Kidney (tissue), 14 donors: ENCODE data around the gene SLC36A1. TPM values are rescaled to one million over a fixed set of nuclear protein-coding genes. Genes with fewer than 3 reads are reported as not detected.

Experiments
- DNase-seq, 5 donors: peaks; one replicate each; pipeline ENCODE4 v3.0.0-alpha.2; 2013 to 2020
- FAIRE-seq: peaks from 2 replicates; lab custom pipeline; 2012; peaks lifted over from hg19 to GRCh38; lab: Jason Lieb, UNC
- H3K27ac ChIP-seq, 2 donors: one replicate each; pipeline ENCODE4 v1.7.0; 2013; ENCODE audit warnings: low read depth in 2 of 2, low read length in 2 of 2, inconsistent platforms in 1 of 2
- H3K27me3 ChIP-seq: one replicate; pipeline ENCODE4 v1.7.1; 2013; ENCODE audit warnings: low read length, inconsistent platforms; ENCODE audit not compliant: control insufficient read depth, insufficient read depth
- H3K36me3 ChIP-seq, 3 donors: one replicate each; pipeline versions ENCODE4 v1.7.0 to v1.7.1; 2013; ENCODE audit warnings: low read length in 3 of 3, control low read depth in 1 of 3, inconsistent platforms in 1 of 3; ENCODE audit not compliant: insufficient read depth in 3 of 3, control insufficient read depth in 2 of 3
- H3K4me1 ChIP-seq, 3 donors: one replicate each; pipeline versions ENCODE4 v1.7.0 to v1.7.1; 2013; ENCODE audit warnings: low read length in 3 of 3, inconsistent platforms in 1 of 3, low read depth in 1 of 3; ENCODE audit not compliant: control insufficient read depth in 2 of 3, insufficient read depth in 2 of 3
- H3K4me3 ChIP-seq, 3 donors: one replicate each; pipeline versions ENCODE4 v1.7.0 to v1.8.1; 2013; ENCODE audit warnings: low read length in 3 of 3, control low read depth in 1 of 3, inconsistent platforms in 1 of 3
- H3K9ac ChIP-seq, 3 donors: one replicate each; pipeline versions ENCODE4 v1.7.0 to v1.7.1; 2013; ENCODE audit warnings: low read length in 3 of 3, control low read depth in 1 of 3, inconsistent platforms in 1 of 3
- H3K9me3 ChIP-seq, 3 donors: one replicate each; pipeline versions ENCODE4 v1.7.0 to v1.7.1; 2013; ENCODE audit warnings: low read length in 3 of 3, control low read depth in 1 of 3, inconsistent platforms in 1 of 3; ENCODE audit not compliant: control insufficient read depth in 2 of 3, insufficient read depth in 1 of 3
- CTCF ChIP-seq: IDR thresholded peaks from 3 replicates; pipeline ENCODE4 v1.5.1; 2012; ENCODE audit warnings: mild to moderate bottlenecking, moderate library complexity, borderline replicate concordance; ENCODE audit not compliant: insufficient read depth; ENCODE audit errors: extremely low read depth
- intact Hi-C: fragments of 100-400 bp; cut with DNase I; formaldehyde crosslinking; loops from one replicate; pipeline ENCODE4 v1.11.1; 2022
- polyA plus RNA-seq: library from polyadenylated mRNA; stranded (reverse); fragments of 350-450 nt; fragmentation: Illumina TruSeq; extraction: RNeasy Lipid Tissue Mini Kit (QIAGEN cat#74804); gene quantifications from one replicate; pipeline ENCODE4 v1.2.3, GENCODE V29; 2014; ENCODE audit warnings: low read depth, low replicate concordance; ENCODE audit not compliant: insufficient read depth
- total RNA-seq: library from RNA; stranded (reverse); fragmentation: NEBNext Ultra II Directional; extraction: Animal tissue kit (Norgen Biotek cat#: 25700); gene quantifications from one replicate; pipeline ENCODE4 v1.2.1, GENCODE V29; 2021
- donor health status: control.
- donor health status: control.
- donor health status: control.
- donor health status: control.
- donor health status: control.
- donor health status: DM: yes; HTN: yes; CAD: no.
- donor health status: Normal renal cell carcinoma (clear cell type).

Gene SLC36A1
- total and polyA plus RNA-seq, 2 donors from 2014 or later = 4.1 to 11.0 TPM

DNA sequence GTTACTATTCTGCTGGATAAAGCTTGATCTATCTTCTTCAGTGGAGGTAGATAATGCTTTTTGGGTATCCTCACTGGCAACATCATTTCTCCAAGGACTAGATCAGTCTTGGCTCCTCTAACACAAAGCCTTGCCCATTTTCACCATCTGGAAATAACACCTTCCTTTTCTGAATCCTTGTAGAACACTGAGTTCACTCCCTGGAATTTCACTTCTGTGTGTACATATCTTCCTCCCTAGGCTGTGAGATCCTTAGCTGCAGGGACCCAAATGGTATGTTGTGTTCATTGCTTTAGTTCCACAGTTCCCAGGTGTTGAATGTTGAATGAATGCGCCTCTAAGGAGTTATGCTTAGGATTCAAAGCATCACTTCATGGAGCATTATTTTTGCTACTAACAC lies 16.7 kb upstream of the SLC36A1 start:
- no peaks in the 10 kb centered on the region for H3K27me3 ChIP-seq
- no peaks in the 10 kb centered on the region for H3K4me1 ChIP-seq
- H3K9me3 ChIP-seq = no peaks in the 10 kb centered on the region
- intact Hi-C loops = no loop called here
- DNase-seq (no peak), FAIRE-seq (no peak)
- TF ChIP-seq CTCF = no peak
- no peaks in the 10 kb centered on the region for H3K36me3 ChIP-seq
- H3K27ac ChIP-seq = no peak overlapping the region
- H3K4me3 ChIP-seq = no peak overlapping the region
- no peak overlapping the region for H3K9ac ChIP-seq

DNA sequence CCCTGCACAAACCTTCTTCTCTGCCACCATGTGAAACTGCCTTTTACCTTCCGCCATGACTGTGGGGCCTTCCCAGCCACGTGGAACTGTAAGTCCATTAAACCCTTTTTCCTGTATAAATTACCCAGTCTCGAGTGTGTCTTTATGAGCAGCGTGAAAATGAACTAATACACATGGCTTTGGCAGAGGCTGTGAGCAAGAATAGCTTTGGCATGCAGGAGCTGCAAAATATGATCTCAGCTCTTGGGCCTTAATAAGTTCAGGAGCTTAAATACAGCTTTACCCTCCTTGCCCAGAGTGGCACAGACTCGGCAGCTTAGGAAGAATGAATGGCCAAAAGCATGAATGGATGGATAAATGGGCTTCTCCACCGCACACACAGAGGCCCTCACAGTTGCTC lies 15.7 kb upstream of the SLC36A1 start:
- intact Hi-C loops = no loop called here
- Histone ChIP-seq H3K4me3 (no peak overlapping the region), H3K27ac (no peak overlapping the region), H3K27me3 (no peaks in the 10 kb centered on the region), H3K9ac (no peak overlapping the region), H3K36me3 (no peaks in the 10 kb centered on the region), H3K9me3 (no peaks in the 10 kb centered on the region), H3K4me1 (no peaks in the 10 kb centered on the region)
- no peak for TF ChIP-seq CTCF
- no peak for FAIRE-seq
- no peak for DNase-seq

- DNase-seq (no peak), FAIRE-seq (no peak)
- Histone ChIP-seq H3K36me3 (no peaks in the 10 kb centered on the region), H3K27ac (no peak overlapping the region), H3K27me3 (no peaks in the 10 kb centered on the region), H3K9ac (no peak overlapping the region), H3K9me3 (no peaks in the 10 kb centered on the region), H3K4me1 (no peaks in the 10 kb centered on the region), H3K4me3 (no peak overlapping the region)
- intact Hi-C loops = no loop called here
- no peak for TF ChIP-seq CTCF
Measured at GRCh38 chr5:151432210-151432609, 15.2 kb upstream of the SLC36A1 start.

- TF ChIP-seq CTCF = no peak
- intact Hi-C loops = no loop called here
Measured at GRCh38 chr5:151434570-151435237, 12.7 kb upstream of the SLC36A1 start.

More at GRCh38 chr5:151434570-151435237, 12.7 kb upstream of the SLC36A1 start:
- H3K36me3 ChIP-seq = no peaks in the 10 kb centered on the region
- H3K9ac ChIP-seq = no peak overlapping the region
- FAIRE-seq (no peak), DNase-seq (no peak)
- H3K9me3 ChIP-seq = no peaks in the 10 kb centered on the region
- H3K27ac ChIP-seq = no peak overlapping the region
- no peak overlapping the region for H3K4me3 ChIP-seq
- H3K27me3 ChIP-seq = no peaks in the 10 kb centered on the region
- no peaks in the 10 kb centered on the region for H3K4me1 ChIP-seq
